H9 (cell line): ENCODE measurements around the gene RNF141. TPM values are rescaled to one million over a fixed set of nuclear protein-coding genes. Genes with fewer than 3 reads are reported as not detected.

Experiments used
- DNase-seq: peaks from one replicate; pipeline ENCODE4 v3.0.0-alpha.2; 2017
- H2AFZ ChIP-seq: one replicate; pipeline ENCODE4 v1.6.1; 2013; ENCODE audit warnings: mild to moderate bottlenecking, low read length, control low read depth, moderate library complexity
- H2AK5ac ChIP-seq: 2 replicates; pipeline ENCODE4 v1.6.1; 2013; ENCODE audit warnings: low read length, control low read depth, mixed read lengths; ENCODE audit not compliant: insufficient read length
- H2BK120ac ChIP-seq: one replicate; pipeline ENCODE4 v1.6.1; 2013; ENCODE audit warnings: low read depth, mild to moderate bottlenecking, low read length, control low read depth, inconsistent platforms; ENCODE audit not compliant: poor library complexity, severe bottlenecking
- H2BK12ac ChIP-seq: 2 replicates; pipeline ENCODE4 v1.6.1; 2013; ENCODE audit warnings: low read length, control low read depth, mixed read lengths, low read depth; ENCODE audit not compliant: insufficient read length
- H2BK15ac ChIP-seq: 2 replicates; pipeline ENCODE4 v1.6.1; 2013; ENCODE audit warnings: low read depth, low read length, control low read depth
- H2BK20ac ChIP-seq: one replicate; pipeline ENCODE4 v1.6.1; 2013; ENCODE audit warnings: low read depth, mild to moderate bottlenecking, low read length, control low read depth, inconsistent platforms; ENCODE audit not compliant: poor library complexity, severe bottlenecking
- H2BK5ac ChIP-seq: 2 replicates; pipeline ENCODE4 v1.6.1; 2013; ENCODE audit warnings: low read length, control low read depth, mixed read lengths; ENCODE audit not compliant: insufficient read length
- H3K14ac ChIP-seq: 2 replicates; pipeline ENCODE4 v1.6.1; 2013; ENCODE audit warnings: low read length, control low read depth; ENCODE audit not compliant: insufficient read depth
- H3K18ac ChIP-seq: 2 replicates; pipeline ENCODE4 v1.6.1; 2013; ENCODE audit warnings: low read depth, mild to moderate bottlenecking, mixed read lengths, low read length, control low read depth; ENCODE audit not compliant: insufficient read length
- H3K23ac ChIP-seq: 2 replicates; pipeline ENCODE4 v1.6.1; 2013; ENCODE audit warnings: low read length, control low read depth, mixed read lengths, low read depth; ENCODE audit not compliant: insufficient read length
- H3K23me2 ChIP-seq: 2 replicates; pipeline ENCODE4 v1.6.1; 2013; ENCODE audit warnings: low read depth, mild to moderate bottlenecking, mixed read lengths, low read length, control low read depth; ENCODE audit not compliant: insufficient read length, poor library complexity, severe bottlenecking
- H3K27ac ChIP-seq: 2 replicates; pipeline ENCODE4 v1.5.1; 2013; ENCODE audit warnings: low read length, control low read depth, mixed read lengths, low read depth; ENCODE audit not compliant: insufficient read length
- H3K27me3 ChIP-seq: 2 replicates; pipeline ENCODE4 v1.6.1; 2013; ENCODE audit warnings: low read length, control low read depth, inconsistent platforms; ENCODE audit not compliant: insufficient read depth
- H3K4ac ChIP-seq: 2 replicates; pipeline ENCODE4 v1.6.1; 2013; ENCODE audit warnings: low read depth, mild to moderate bottlenecking, control low read depth, inconsistent platforms, low read length, moderate library complexity
- H3K4me1 ChIP-seq: 2 replicates; pipeline ENCODE4 v1.6.1; 2013; ENCODE audit warnings: low read length, control low read depth, inconsistent platforms; ENCODE audit not compliant: insufficient read depth
- H3K4me2 ChIP-seq: 2 replicates; pipeline ENCODE4 v1.6.1; 2013; ENCODE audit warnings: low read length, control low read depth, mixed read lengths; ENCODE audit not compliant: insufficient read length, insufficient read depth
- H3K56ac ChIP-seq: 2 replicates; pipeline ENCODE4 v1.6.1; 2013; ENCODE audit warnings: low read depth, mild to moderate bottlenecking, mixed read lengths, low read length, control low read depth; ENCODE audit not compliant: insufficient read length
- H3K79me1 ChIP-seq: 2 replicates; pipeline ENCODE4 v1.6.1; 2013; ENCODE audit warnings: low read depth, mild to moderate bottlenecking, moderate library complexity, low read length, control low read depth, inconsistent platforms; ENCODE audit not compliant: insufficient read depth, poor library complexity, severe bottlenecking
- H3K79me2 ChIP-seq: 2 replicates; pipeline ENCODE4 v1.6.1; 2013; ENCODE audit warnings: low read length, control low read depth, inconsistent platforms; ENCODE audit not compliant: insufficient read depth
- H3K9ac ChIP-seq: 2 replicates; pipeline ENCODE4 v1.6.1; 2013; ENCODE audit warnings: low read length, control low read depth, mixed read lengths; ENCODE audit not compliant: insufficient read length; ENCODE audit errors: extremely low read depth
- H3K9me3 ChIP-seq: one replicate; pipeline ENCODE4 v1.6.1; 2013; ENCODE audit warnings: low read depth, low read length, inconsistent platforms; ENCODE audit not compliant: control insufficient read depth
- H3T11ph ChIP-seq: one replicate; pipeline ENCODE4 v1.6.1; 2013; ENCODE audit warnings: mild to moderate bottlenecking, low read length, control low read depth, inconsistent platforms
- H4K20me1 ChIP-seq: one replicate; pipeline ENCODE4 v1.6.1; 2013; ENCODE audit not compliant: control insufficient read depth, insufficient read length, insufficient read depth
- H4K5ac ChIP-seq: 2 replicates; pipeline ENCODE4 v1.6.1; 2013; ENCODE audit warnings: low read depth, mild to moderate bottlenecking, mixed read lengths, low read length, control low read depth; ENCODE audit not compliant: insufficient read length
- H4K8ac ChIP-seq: replicated peaks from 2 replicates; pipeline ENCODE4 v1.6.1; 2013; ENCODE audit warnings: low read length, control low read depth, mixed read lengths, low read depth; ENCODE audit not compliant: insufficient read length
- H4K91ac ChIP-seq: 2 replicates; pipeline ENCODE4 v1.6.1; 2013; ENCODE audit warnings: low read depth, mild to moderate bottlenecking, moderate library complexity, mixed read lengths, low read length, control low read depth; ENCODE audit not compliant: insufficient read length
- H3K27ac Mint-ChIP-seq, 3 experiments: 2 replicates in 2 of 3; 3 replicates in 1 of 3; pipeline ENCODE4 v1.8.0; 2020 to 2021; ENCODE audit warnings: mixed read lengths in 3 of 3, mild to moderate bottlenecking in 1 of 3, moderate library complexity in 1 of 3
- H3K27me3 Mint-ChIP-seq: 2 replicates; pipeline ENCODE4 v1.8.0; 2021; ENCODE audit warnings: low read depth, mild to moderate bottlenecking, moderate library complexity, mixed read lengths
- H3K36me3 Mint-ChIP-seq, 3 experiments: 2 replicates in 2 of 3; 3 replicates in 1 of 3; pipeline ENCODE4 v1.8.0; 2020 to 2021; ENCODE audit warnings: low read depth in 3 of 3, mixed read lengths in 3 of 3; ENCODE audit not compliant: insufficient read depth in 1 of 3
- H3K4me1 Mint-ChIP-seq, 2 experiments: 2 replicates each; pipeline ENCODE4 v1.8.0; 2020; ENCODE audit warnings: mixed read lengths in 2 of 2
- H3K4me3 Mint-ChIP-seq, 2 experiments: 2 replicates in 1 of 2; 3 replicates in 1 of 2; pipeline ENCODE4 v1.8.0; 2020 to 2021; ENCODE audit warnings: mild to moderate bottlenecking in 2 of 2, mixed read lengths in 2 of 2, moderate library complexity in 1 of 2
- H3K9me3 Mint-ChIP-seq, 2 experiments: 2 replicates in 1 of 2; 3 replicates in 1 of 2; pipeline ENCODE4 v1.8.0; 2020; ENCODE audit warnings: mild to moderate bottlenecking in 2 of 2, mixed read lengths in 2 of 2, moderate library complexity in 1 of 2
- CTCF ChIP-seq: fragments of 200-600 bp; sonication (generic); conservative IDR thresholded peaks from 3 replicates; pipeline ENCODE4 v1.8.0; 2021; ENCODE audit warnings: antibody characterized with exemption, mild to moderate bottlenecking
- WGBS: extraction: QIAGEN DNeasy Blood & Tissue Kit; methylation state at CpG from one replicate; pipeline ENCODE4 v1.1.7; 2013; ENCODE audit warnings: missing lambda C conversion rate, low lambda C conversion rate, mixed read lengths; ENCODE audit not compliant: insufficient read length; ENCODE audit errors: extremely low coverage; 5-methylcytosine and 5-hydroxymethylcytosine counted together
- total RNA-seq: library from RNA; stranded (reverse); gene quantifications from 2 replicates; pipeline ENCODE4 v1.2.1, GENCODE V29; 2021

Gene RNF141
- total RNA-seq, 1 experiment from 2014 or later = 24.7 TPM

GRCh38 chr11:10474551-10474950, 66.4 kb downstream of the RNF141 start:
- Mint-ChIP-seq H3K36me3 (0 out of 7 replicates have a peak, but pooled peaks cover 0 to 6% (median 0%) of the 10 kb centered on the region in 3 experiments), H3K4me1 (peaks cover 0 to 11% of the 10 kb centered on the region in 2 experiments; a peak in 2 of 4 replicates), H3K27ac (no peak overlapping the region), H3K9me3 (peaks cover under 1 to 6% of the 10 kb centered on the region in 2 experiments; a peak in 3 of 5 replicates), H3K4me3 (no peak overlapping the region), H3K27me3 (peaks cover 2% of the 10 kb centered on the region; the same call in 1 of the 2 replicates)
- no peak overlapping the region for H3K9ac ChIP-seq
- H3K23ac ChIP-seq = no peak overlapping the region
- no peaks in the 10 kb centered on the region for H3K79me1 ChIP-seq
- H3K4ac ChIP-seq = no peak overlapping the region
- H2AK5ac ChIP-seq = no peak overlapping the region
- no peaks in the 10 kb centered on the region for H4K20me1 ChIP-seq
- no peak overlapping the region for H3K18ac ChIP-seq
- H4K5ac ChIP-seq = no peak overlapping the region
- H4K91ac ChIP-seq = no peak overlapping the region
- no peak overlapping the region for H3K14ac ChIP-seq
- WGBS = no CpG with 5 or more reads among the region's 2 CpGs
- H3K9me3 ChIP-seq = no peaks in the 10 kb centered on the region
- no peak overlapping the region for H2BK20ac ChIP-seq
- no peak for TF ChIP-seq CTCF
- H2AFZ ChIP-seq = no peak overlapping the region
- no peak overlapping the region for H4K8ac ChIP-seq
- H2BK12ac ChIP-seq = no peak overlapping the region
- no peak overlapping the region for H3K4me2 ChIP-seq
- H2BK120ac ChIP-seq = no peak overlapping the region
- no peak for DNase-seq
- no peaks in the 10 kb centered on the region for H3K27me3 ChIP-seq
- H2BK5ac ChIP-seq = no peak overlapping the region
- H2BK15ac ChIP-seq = no peak overlapping the region
- no peaks in the 10 kb centered on the region for H3K23me2 ChIP-seq
- H3K56ac ChIP-seq = no peak overlapping the region
- no peak overlapping the region for H3T11ph ChIP-seq
- H3K27ac ChIP-seq = no peak overlapping the region
- no peaks in the 10 kb centered on the region for H3K4me1 ChIP-seq
- no peaks in the 10 kb centered on the region for H3K79me2 ChIP-seq
